HEK293 (cell line): ENCODE data around the gene XIRP1.
A peak's percentile ranks its signal among the peaks of the same experiment; 100 is the strongest.

Experiments
- CTCF ChIA-PET: fragments of 350-600 bp; formaldehyde crosslinking; extraction: SDS; loops from one replicate; lab custom pipeline; 2021; ENCODE audit warnings: antibody characterized with exemption; lab: Yijun Ruan, JAX
- POLR2A ChIA-PET: fragments of 300-600 bp; formaldehyde crosslinking; extraction: SDS; loops from one replicate; lab custom pipeline; 2020; ENCODE audit warnings: antibody characterized with exemption, inconsistent platforms; lab: Yijun Ruan, JAX
- H3K27ac ChIP-seq: fragments of 200-500 bp; sonication (Bioruptor generic); 2 replicates; pipeline ENCODE4 v1.5.1; 2014; ENCODE audit warnings: low read depth, low read length, control low read depth, inconsistent platforms; ENCODE audit errors: extremely low read depth
- H3K36me3 ChIP-seq, 2 experiments: fragments of 200-500 bp in 1 of 2; sonication (Bioruptor generic) in 1 of 2; 1 replicate in 1 of 2; 2 replicates in 1 of 2; pipeline ENCODE4 v1.5.1; 2014 to 2017; ENCODE audit warnings: inconsistent platforms in 2 of 2, low read length in 2 of 2; ENCODE audit not compliant: control insufficient read depth in 2 of 2, insufficient read depth in 1 of 2
- H3K4me1 ChIP-seq: fragments of 200-500 bp; sonication (Bioruptor generic); 2 replicates; pipeline ENCODE4 v1.5.1; 2014; ENCODE audit warnings: mild to moderate bottlenecking, low read length, inconsistent platforms; ENCODE audit not compliant: control insufficient read depth, insufficient read depth
- H3K4me3 ChIP-seq: 2 replicates; pipeline ENCODE4 v1.5.1; 2011; ENCODE audit warnings: low read depth, mild to moderate bottlenecking, control low read depth, low read length, moderate library complexity
- H3K9me3 ChIP-seq: fragments of 200-500 bp; sonication (Bioruptor generic); 2 replicates; pipeline ENCODE4 v1.5.1; 2014; ENCODE audit warnings: low read depth, low read length, inconsistent platforms; ENCODE audit not compliant: control insufficient read depth, insufficient read depth
- BCL11A ChIP-seq: fragments of 450-650 bp; formaldehyde crosslinking; IDR thresholded peaks from 2 replicates; pipeline ENCODE4 v1.5.1; 2016; ENCODE audit warnings: low read depth, missing biosample characterization, missing genetic modification characterization
- BCL11B ChIP-seq: fragments of 450-650 bp; formaldehyde crosslinking; IDR thresholded peaks from 2 replicates; pipeline ENCODE4 v1.5.1; 2016; ENCODE audit warnings: low read depth, missing biosample characterization, missing genetic modification characterization
- HOXC10 ChIP-seq: sonication (generic); formaldehyde crosslinking; IDR thresholded peaks from 2 replicates; pipeline ENCODE4 v1.8.1; 2023; ENCODE audit warnings: mild to moderate bottlenecking, missing genetic modification reagents
- KLF8 ChIP-seq: fragments of 450-650 bp; formaldehyde crosslinking; IDR thresholded peaks from 2 replicates; pipeline ENCODE4 v1.5.1; 2016; ENCODE audit warnings: missing biosample characterization, missing genetic modification characterization
- ZBTB1 ChIP-seq: fragments of 450-650 bp; formaldehyde crosslinking; IDR thresholded peaks from 2 replicates; pipeline ENCODE4 v1.5.1; 2016; ENCODE audit warnings: missing biosample characterization, missing genetic modification characterization
- ZBTB8A ChIP-seq: fragments of 450-650 bp; formaldehyde crosslinking; IDR thresholded peaks from 2 replicates; pipeline ENCODE4 v1.5.1; 2016; ENCODE audit warnings: missing biosample characterization, missing genetic modification characterization
- ZIC2 ChIP-seq: fragments of 450-650 bp; formaldehyde crosslinking; IDR thresholded peaks from 2 replicates; pipeline ENCODE4 v1.5.1; 2016; ENCODE audit warnings: missing biosample characterization, missing genetic modification characterization
- ZNF132 ChIP-seq: fragments of 450-650 bp; formaldehyde crosslinking; IDR thresholded peaks from 2 replicates; pipeline ENCODE4 v1.5.1; 2017; ENCODE audit warnings: missing biosample characterization, missing genetic modification characterization, borderline replicate concordance
- ZNF2 ChIP-seq: fragments of 450-650 bp; formaldehyde crosslinking; IDR thresholded peaks from 2 replicates; pipeline ENCODE4 v1.5.1; 2016; ENCODE audit warnings: missing biosample characterization, missing genetic modification characterization
- ZNF223 ChIP-seq: fragments of 450-650 bp; formaldehyde crosslinking; IDR thresholded peaks from 2 replicates; pipeline ENCODE4 v1.5.1; 2016; ENCODE audit warnings: missing biosample characterization, missing genetic modification characterization
- ZNF274 ChIP-seq, 2 experiments: fragments of 200-500 bp in 1 of 2; fragments of 450-650 bp in 1 of 2; sonication (Bioruptor generic) in 1 of 2; formaldehyde crosslinking in 1 of 2; IDR thresholded peaks; 2 replicates each; pipeline versions ENCODE4 v1.5.1 to v1.6.1; 2014 to 2016; ENCODE audit warnings: borderline replicate concordance in 1 of 2, inconsistent platforms in 1 of 2, low read length in 1 of 2, missing biosample characterization in 1 of 2, missing genetic modification characterization in 1 of 2
- ZNF654 ChIP-seq: fragments of 450-650 bp; formaldehyde crosslinking; IDR thresholded peaks from 2 replicates; pipeline ENCODE4 v1.5.1; 2016; ENCODE audit warnings: low read depth, missing biosample characterization, missing genetic modification characterization
- ZNF707 ChIP-seq: fragments of 450-650 bp; formaldehyde crosslinking; IDR thresholded peaks from 2 replicates; pipeline ENCODE4 v1.5.1; 2016; ENCODE audit warnings: missing biosample characterization, missing genetic modification characterization
- ZNF768 ChIP-seq: fragments of 450-650 bp; formaldehyde crosslinking; IDR thresholded peaks from 2 replicates; pipeline ENCODE4 v1.5.1; 2018; ENCODE audit warnings: missing biosample characterization, mild to moderate bottlenecking, missing genetic modification characterization
- ZNF837 ChIP-seq: fragments of 450-650 bp; formaldehyde crosslinking; IDR thresholded peaks from 2 replicates; pipeline ENCODE4 v1.5.1; 2016; ENCODE audit warnings: missing biosample characterization, missing genetic modification characterization
- TF ChIP-seq, protein P1 (sequence below): fragments of 450-650 bp; formaldehyde crosslinking; IDR thresholded peaks from 2 replicates; pipeline ENCODE4 v1.5.1; 2016; ENCODE audit warnings: missing biosample characterization, missing genetic modification characterization
- TF ChIP-seq, protein P2 (sequence below): fragments of 450-650 bp; formaldehyde crosslinking; IDR thresholded peaks from 2 replicates; pipeline ENCODE4 v1.5.1; 2016; ENCODE audit warnings: missing biosample characterization, missing genetic modification characterization

Gene XIRP1

DNA sequence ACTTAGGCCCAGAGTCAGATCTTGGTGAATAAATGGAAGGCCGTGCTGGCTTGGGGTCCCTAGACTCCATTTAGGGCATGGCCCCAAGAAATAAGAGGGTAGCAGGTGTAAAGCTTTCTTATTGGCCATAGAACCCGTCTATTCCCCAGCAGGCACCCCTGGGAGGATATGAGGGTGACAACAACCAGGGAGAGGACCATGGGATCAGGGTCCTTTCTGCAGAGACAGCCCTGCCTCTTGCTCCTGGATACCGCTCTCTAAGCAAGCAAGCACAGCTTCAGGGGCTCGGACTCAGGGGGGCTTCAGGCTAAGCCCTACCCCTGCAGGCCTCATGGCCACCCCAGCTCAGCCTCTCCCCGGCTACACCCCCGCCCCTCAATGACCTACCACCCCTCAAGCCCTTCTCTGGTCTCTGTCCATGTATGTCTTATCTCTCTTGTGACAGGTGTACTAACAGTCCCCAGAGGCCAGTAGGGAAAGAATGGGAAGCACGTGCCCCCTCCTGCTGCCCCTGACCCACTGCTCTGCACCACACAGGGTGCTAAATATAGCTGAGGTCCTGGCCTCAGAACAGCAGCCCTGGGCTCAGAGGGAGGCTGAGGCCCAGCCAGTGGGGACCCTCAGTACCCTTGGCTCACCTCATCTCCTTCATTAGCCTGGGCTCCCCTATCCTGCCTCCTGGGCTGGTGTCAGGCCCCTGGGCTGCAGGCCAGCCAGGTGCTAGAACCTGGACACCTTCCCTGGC, 1.9 kb downstream of the XIRP1 start:
- Histone ChIP-seq H3K9me3 (no peaks in the 10 kb centered on the region), H3K4me1 (no peaks in the 10 kb centered on the region), H3K27ac (no peak overlapping the region), H3K36me3 (no peaks in the 10 kb centered on the region), H3K4me3 (no peak overlapping the region)
- POLR2A ChIA-PET: interaction anchor here (1.7 kb wide), 1 partner anchor 98 kb away, joined by 6 read pairs; no protein-coding TSS in a partner anchor
- TF ChIP-seq ZNF837 (tag by site-specific recombination) (no peak), KLF8 (no peak), ZNF132 (tag by site-specific recombination) (no peak), BCL11A (tag by site-specific recombination) (no peak), ZIC2 (tag by site-specific recombination) (no peak), BCL11B (tag by site-specific recombination) (no peak), ZBTB1 (tag by site-specific recombination) (no peak), ZNF274 (IDR thresholded peaks at IDR 0.05; ENCODE audit: low read length) (no peak), ZNF274 (tag by site-specific recombination; IDR thresholded peaks at IDR 0.05; ENCODE audit: borderline replicate concordance) (no peak), ZNF223 (tag by site-specific recombination) (no peak), ZNF707 (tag by site-specific recombination) (no peak)
- TF ChIP-seq, protein P1, sequence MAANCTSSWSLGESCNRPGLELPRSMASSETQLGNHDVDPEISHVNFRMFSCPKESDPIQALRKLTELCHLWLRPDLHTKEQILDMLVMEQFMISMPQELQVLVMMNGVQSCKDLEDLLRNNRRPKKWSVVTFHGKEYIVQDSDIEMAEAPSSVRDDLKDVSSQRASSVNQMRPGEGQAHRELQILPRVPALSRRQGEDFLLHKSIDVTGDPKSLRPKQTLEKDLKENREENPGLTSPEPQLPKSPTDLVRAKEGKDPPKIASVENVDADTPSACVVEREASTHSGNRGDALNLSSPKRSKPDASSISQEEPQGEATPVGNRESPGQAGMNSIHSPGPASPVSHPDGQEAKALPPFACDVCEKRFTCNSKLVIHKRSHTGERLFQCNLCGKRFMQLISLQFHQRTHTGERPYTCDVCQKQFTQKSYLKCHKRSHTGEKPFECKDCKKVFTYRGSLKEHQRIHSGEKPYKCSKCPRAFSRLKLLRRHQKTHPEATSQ (tag by site-specific recombination): no peak
- CTCF ChIA-PET: interaction anchor here (0.5 to 16.2 kb wide), 25 partner anchors 13 to 126 kb away, joined by 3 to 311 read pairs (median 4); partner anchors contain the start of gene TTC21A

DNA sequence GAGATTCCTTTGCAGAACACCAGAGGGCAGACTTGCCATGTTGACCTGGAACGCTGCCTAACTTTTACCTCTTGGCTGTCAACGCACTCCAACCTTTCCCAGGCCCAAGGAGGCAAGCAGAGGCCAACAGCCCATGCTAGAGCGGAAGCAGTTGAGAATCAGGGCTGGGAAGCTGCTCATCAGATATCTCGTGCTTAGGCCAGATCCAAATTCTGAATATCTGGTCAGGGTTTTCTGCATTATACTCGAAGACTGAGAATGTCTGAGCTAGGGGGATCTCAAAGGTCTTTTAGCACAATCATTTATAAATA, 2.5 kb downstream of the XIRP1 start:
- ChIA-PET CTCF (interaction anchor here (0.5 to 16.2 kb wide), 24 partner anchors 14 to 527 kb away, joined by 3 to 311 read pairs (median 4); partner anchors contain the start of gene TTC21A), POLR2A (interaction anchor here (1.7 kb wide), 1 partner anchor 98 kb away, joined by 6 read pairs; no protein-coding TSS in a partner anchor)
- TF ChIP-seq HOXC10 (CRISPR knock-in tag): no peak
- TF ChIP-seq, protein P2, sequence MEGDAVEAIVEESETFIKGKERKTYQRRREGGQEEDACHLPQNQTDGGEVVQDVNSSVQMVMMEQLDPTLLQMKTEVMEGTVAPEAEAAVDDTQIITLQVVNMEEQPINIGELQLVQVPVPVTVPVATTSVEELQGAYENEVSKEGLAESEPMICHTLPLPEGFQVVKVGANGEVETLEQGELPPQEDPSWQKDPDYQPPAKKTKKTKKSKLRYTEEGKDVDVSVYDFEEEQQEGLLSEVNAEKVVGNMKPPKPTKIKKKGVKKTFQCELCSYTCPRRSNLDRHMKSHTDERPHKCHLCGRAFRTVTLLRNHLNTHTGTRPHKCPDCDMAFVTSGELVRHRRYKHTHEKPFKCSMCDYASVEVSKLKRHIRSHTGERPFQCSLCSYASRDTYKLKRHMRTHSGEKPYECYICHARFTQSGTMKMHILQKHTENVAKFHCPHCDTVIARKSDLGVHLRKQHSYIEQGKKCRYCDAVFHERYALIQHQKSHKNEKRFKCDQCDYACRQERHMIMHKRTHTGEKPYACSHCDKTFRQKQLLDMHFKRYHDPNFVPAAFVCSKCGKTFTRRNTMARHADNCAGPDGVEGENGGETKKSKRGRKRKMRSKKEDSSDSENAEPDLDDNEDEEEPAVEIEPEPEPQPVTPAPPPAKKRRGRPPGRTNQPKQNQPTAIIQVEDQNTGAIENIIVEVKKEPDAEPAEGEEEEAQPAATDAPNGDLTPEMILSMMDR (tag by site-specific recombination): peak; percentile 69; the same call in 1 of the 2 replicates
- no peak for TF ChIP-seq ZNF768 (tag by site-specific recombination)
- peak; percentile 61 for TF ChIP-seq ZNF654 (tag by site-specific recombination)
- 0 out of 2 replicates have a peak, but pooled peaks have one; percentile 27 for TF ChIP-seq ZNF2
- TF ChIP-seq ZBTB8A (tag by site-specific recombination): no peak
- Histone ChIP-seq H3K36me3 (no peaks in the 10 kb centered on the region), H3K4me3 (no peak overlapping the region), H3K9me3 (no peaks in the 10 kb centered on the region), H3K27ac (no peak overlapping the region), H3K4me1 (no peaks in the 10 kb centered on the region)
